ENCODE results near the gene DUSP22.

The DUSP22 gene

DNA sequence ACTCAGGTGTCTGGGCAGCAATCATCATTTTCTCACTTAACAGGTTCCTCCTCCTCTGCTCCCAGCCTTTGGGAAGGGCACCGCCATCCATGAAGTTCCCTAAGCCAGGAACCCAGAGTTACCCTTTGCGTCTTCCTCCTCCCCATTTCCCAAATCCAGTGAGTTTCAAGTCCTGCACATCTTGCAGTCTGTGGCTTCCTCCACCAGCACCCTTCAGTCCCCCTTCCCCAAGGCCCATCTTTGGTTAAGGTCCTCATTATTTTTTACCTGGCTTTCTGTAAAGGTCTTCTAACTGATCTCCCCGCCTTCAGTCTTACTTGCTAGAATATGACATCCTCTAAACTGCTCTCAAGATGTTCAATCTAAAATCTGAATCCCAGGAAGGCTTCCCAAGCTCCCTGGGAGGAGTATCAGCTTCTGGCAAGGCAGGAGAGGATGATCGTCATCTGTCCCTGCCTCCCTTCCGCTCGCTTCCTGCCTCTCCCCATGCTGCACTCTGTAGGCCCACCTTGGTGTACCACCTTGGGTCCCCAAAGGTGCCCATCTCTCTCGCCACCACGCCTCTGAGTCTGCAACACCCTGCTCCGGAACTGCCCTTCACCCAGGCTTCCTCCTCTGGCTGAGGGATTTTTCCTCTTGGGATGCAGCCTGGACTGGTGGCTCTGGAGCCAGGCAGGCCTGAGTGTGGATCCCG lies 11.4 kb upstream of the DUSP22 start:
- Histone ChIP-seq H3K27me3 (peaks cover 2% of the 10 kb centered on the region), H3K36me3 (no peaks in the 10 kb centered on the region), H3K4me1 (ENCODE audit: control insufficient read depth in 1 of 2, insufficient read depth in 1 of 2, low read depth in 1 of 2, low read length in 1 of 2) (no peaks in the 10 kb centered on the region), H3K4me3 (ENCODE audit: low read depth in 1 of 2, low read length in 1 of 2) (no peak overlapping the region), H3K27ac (no peak overlapping the region), H3K9me3 (no peaks in the 10 kb centered on the region)
- TF ChIP-seq, protein P1, sequence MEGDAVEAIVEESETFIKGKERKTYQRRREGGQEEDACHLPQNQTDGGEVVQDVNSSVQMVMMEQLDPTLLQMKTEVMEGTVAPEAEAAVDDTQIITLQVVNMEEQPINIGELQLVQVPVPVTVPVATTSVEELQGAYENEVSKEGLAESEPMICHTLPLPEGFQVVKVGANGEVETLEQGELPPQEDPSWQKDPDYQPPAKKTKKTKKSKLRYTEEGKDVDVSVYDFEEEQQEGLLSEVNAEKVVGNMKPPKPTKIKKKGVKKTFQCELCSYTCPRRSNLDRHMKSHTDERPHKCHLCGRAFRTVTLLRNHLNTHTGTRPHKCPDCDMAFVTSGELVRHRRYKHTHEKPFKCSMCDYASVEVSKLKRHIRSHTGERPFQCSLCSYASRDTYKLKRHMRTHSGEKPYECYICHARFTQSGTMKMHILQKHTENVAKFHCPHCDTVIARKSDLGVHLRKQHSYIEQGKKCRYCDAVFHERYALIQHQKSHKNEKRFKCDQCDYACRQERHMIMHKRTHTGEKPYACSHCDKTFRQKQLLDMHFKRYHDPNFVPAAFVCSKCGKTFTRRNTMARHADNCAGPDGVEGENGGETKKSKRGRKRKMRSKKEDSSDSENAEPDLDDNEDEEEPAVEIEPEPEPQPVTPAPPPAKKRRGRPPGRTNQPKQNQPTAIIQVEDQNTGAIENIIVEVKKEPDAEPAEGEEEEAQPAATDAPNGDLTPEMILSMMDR (IDR thresholded peaks at IDR 0.05): no peak

DNA sequence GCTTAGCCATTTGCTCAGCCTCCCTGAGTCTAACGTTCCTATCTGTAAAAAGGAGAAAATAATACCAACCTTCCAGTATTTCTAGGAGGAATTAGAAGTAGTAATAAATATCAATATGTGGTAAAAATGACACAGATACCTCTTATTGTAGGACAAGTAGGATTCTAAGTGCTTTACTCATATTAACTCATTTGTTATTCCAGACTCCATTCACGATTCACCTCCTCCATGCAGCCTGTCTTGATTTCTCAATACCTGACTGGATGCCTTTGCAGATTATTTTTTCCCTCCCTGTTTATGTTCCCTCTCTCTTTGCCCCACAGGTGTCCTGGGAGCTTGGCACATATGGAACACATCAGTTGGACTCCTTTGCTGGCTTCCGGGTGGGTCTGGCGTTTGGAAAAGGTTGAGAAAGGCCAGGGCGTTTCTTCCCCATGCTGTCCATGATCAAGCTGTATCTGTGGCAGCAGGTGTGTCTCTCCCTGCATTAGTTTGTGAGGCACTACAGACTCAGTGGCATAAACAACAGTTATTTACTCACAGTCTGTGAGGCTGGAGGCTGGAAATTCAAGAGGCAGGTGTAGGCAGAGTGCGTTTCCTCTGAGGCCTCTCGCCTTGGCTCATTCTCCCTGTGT lies 10.7 kb upstream of the DUSP22 start:
- Histone ChIP-seq H3K4me3 (ENCODE audit: low read depth in 1 of 2, low read length in 1 of 2) (no peak overlapping the region), H3K36me3 (no peaks in the 10 kb centered on the region), H3K4me1 (ENCODE audit: control insufficient read depth in 1 of 2, insufficient read depth in 1 of 2, low read depth in 1 of 2, low read length in 1 of 2) (no peaks in the 10 kb centered on the region), H3K27me3 (no peaks in the 10 kb centered on the region), H3K9me3 (no peaks in the 10 kb centered on the region), H3K27ac (no peak overlapping the region)
- TF ChIP-seq, protein P1 (IDR thresholded peaks at IDR 0.05): no peak

DNA sequence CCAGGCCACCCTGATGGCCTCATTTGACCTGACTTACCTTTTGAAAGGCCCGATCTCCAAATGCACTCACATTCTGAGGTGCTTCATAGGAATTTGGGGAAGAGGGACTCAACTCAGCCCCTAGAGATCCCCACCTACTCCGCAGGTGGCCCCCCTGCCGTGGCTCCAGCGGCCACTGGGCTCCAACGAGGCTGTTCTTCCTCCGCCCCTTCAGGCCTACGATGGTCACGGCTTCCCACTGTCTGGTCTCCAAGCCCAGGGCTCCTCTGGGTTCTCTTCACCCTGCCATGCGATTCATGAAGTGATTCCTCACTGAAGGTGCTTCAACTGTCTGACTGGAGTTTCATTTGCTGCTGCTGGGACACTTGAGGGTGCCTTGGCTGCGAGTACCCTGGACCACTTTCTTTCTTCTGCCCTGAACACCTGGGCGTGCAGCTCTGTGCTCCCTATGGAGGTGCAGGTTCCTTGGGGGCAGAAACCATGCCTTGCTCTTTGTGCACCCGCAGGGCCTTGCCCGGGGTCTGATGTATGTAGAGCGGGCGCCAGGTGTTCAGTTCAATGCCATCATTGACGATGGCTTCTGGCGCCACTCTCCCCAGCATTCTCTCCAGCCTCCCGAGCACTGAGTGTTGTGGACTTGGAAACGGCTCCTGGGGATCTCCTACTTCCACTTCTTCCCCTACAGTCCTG lies 10.0 kb upstream of the DUSP22 start:
- TF ChIP-seq, protein P1 (IDR thresholded peaks at IDR 0.05): no peak
- no peaks in the 10 kb centered on the region for H3K4me1 ChIP-seq (ENCODE audit: control insufficient read depth in 1 of 2, insufficient read depth in 1 of 2, low read depth in 1 of 2, low read length in 1 of 2)

DNA sequence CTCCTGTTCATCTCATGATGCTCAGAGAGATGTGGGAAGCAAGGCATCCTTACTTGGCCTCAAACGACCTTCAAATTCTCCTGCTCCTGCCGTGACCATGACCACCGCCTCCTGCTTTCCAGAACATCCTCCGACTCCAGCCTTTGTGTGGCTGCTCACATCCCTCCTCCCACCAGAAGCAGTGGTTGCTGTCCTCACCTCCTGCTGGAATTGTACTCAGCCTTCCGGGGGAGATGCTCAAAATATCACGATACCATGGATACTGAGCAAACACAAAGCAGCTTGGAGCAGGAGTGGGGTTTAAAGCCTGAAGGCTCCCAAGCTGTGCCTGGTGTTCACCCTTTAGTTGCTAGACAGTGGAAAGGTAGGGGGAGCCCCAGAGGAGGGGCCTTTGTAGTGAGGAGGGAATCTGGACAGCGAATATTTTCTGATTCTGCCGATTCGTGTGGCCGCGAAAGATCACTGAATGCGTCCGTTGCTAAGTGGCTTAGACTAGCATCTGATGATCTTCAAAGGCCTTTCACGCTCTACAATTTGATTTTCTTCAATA lies 9.3 kb upstream of the DUSP22 start:
- Histone ChIP-seq H3K27me3 (no peaks in the 10 kb centered on the region), H3K4me1 (ENCODE audit: control insufficient read depth in 1 of 2, insufficient read depth in 1 of 2, low read depth in 1 of 2, low read length in 1 of 2) (peaks cover under 1% of the 10 kb centered on the region in 2 experiments), H3K27ac (no peak overlapping the region), H3K36me3 (no peaks in the 10 kb centered on the region), H3K4me3 (ENCODE audit: low read depth in 1 of 2, low read length in 1 of 2) (no peak overlapping the region), H3K9me3 (no peaks in the 10 kb centered on the region)
- TF ChIP-seq, protein P1 (IDR thresholded peaks at IDR 0.05): no peak

More for the DNA sequence above, 10.0 kb upstream of the DUSP22 start:
- H3K27ac ChIP-seq: no peak overlapping the region
- H3K4me3 ChIP-seq (ENCODE audit: low read depth in 1 of 2, low read length in 1 of 2): no peak overlapping the region
- H3K9me3 ChIP-seq: no peaks in the 10 kb centered on the region
- H3K36me3 ChIP-seq: no peaks in the 10 kb centered on the region
- no peaks in the 10 kb centered on the region for H3K27me3 ChIP-seq

DNA sequence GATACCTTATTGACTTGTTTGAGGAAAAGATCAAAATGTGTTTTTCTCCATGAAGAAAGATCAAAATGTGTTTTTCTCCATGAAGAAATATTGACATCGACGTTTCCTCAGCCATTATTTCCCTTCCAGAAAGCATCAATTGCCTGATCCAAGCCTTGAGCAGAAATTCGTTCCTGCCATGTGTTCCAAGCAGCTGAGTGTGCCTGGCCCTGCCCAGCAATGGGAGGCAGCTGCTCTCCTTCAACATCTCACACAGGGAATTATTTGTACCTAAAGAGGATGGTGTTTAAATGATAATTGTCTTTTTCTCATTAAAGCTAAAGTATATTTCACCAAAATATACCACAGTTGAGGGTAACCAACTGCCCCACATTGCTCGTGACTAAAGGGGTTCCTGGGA lies 7.8 kb upstream of the DUSP22 start:
- H3K4me3 ChIP-seq (ENCODE audit: low read depth in 1 of 2, low read length in 1 of 2): no peak overlapping the region
- H3K9me3 ChIP-seq: no peaks in the 10 kb centered on the region
- H3K27ac ChIP-seq: no peak overlapping the region
- no peaks in the 10 kb centered on the region for H3K27me3 ChIP-seq
- TF ChIP-seq, protein P1 (IDR thresholded peaks at IDR 0.05): no peak
- peaks cover 15 to 16% of the 10 kb centered on the region in 2 experiments for H3K4me1 ChIP-seq (ENCODE audit: control insufficient read depth in 1 of 2, insufficient read depth in 1 of 2, low read depth in 1 of 2, low read length in 1 of 2)
- no peaks in the 10 kb centered on the region for H3K36me3 ChIP-seq
